ENCODE data around the gene SH3RF3. TPM values are rescaled to one million over a fixed set of nuclear protein-coding genes. Genes with fewer than 3 reads are reported as not detected.
A peak's percentile ranks its signal among the peaks of the same experiment; 100 is the strongest.

The SH3RF3 gene
- total and polyA plus RNA-seq, 5 donors = 5.7 to 8.8 (median 8.1) TPM

GRCh38 chr2:109299536-109299935 is 170.5 kb downstream of the SH3RF3 start:
- H3K4me3 ChIP-seq (ENCODE audit: low read length) = no peak overlapping the region
- H3K4me1 ChIP-seq (ENCODE audit: control insufficient read depth, insufficient read depth, low read length) = no peaks in the 10 kb centered on the region
- no peaks in the 10 kb centered on the region for H3K27me3 ChIP-seq (ENCODE audit: control insufficient read depth, insufficient read depth)
- ATAC-seq (peak in 1 of 2 donors; percentile 44), DNase-seq (no peak)
- intact Hi-C loops (cut with DNase I) = no loop called here
- H3K27ac ChIP-seq (ENCODE audit: low read length) = no peak overlapping the region
- H3K9me3 ChIP-seq (ENCODE audit: control insufficient read depth, low read length) = no peaks in the 10 kb centered on the region
- WGBS = 55% methylated on average over 5 of the region's 5 CpGs

GRCh38 chr2:109300582-109300981 is 171.6 kb downstream of the SH3RF3 start:
- H3K4me3 ChIP-seq (ENCODE audit: low read length) = no peak overlapping the region
- H3K27ac ChIP-seq (ENCODE audit: low read length) = no peak overlapping the region
- no peak for ATAC-seq
- DNase-seq = no peak
- intact Hi-C loops (cut with DNase I) = no loop called here
- WGBS = 77% methylated on average over 3 of the region's 3 CpGs
- H3K4me1 ChIP-seq (ENCODE audit: control insufficient read depth, insufficient read depth, low read length) = no peaks in the 10 kb centered on the region
- no peaks in the 10 kb centered on the region for H3K9me3 ChIP-seq (ENCODE audit: control insufficient read depth, low read length)
- H3K27me3 ChIP-seq (ENCODE audit: control insufficient read depth, insufficient read depth) = no peaks in the 10 kb centered on the region

- Histone ChIP-seq H3K27ac (ENCODE audit: low read length) (no peak overlapping the region), H3K27me3 (ENCODE audit: control insufficient read depth, insufficient read depth) (no peaks in the 10 kb centered on the region), H3K4me1 (ENCODE audit: control insufficient read depth, insufficient read depth, low read length) (no peaks in the 10 kb centered on the region), H3K9me3 (ENCODE audit: control insufficient read depth, low read length) (no peaks in the 10 kb centered on the region), H3K4me3 (ENCODE audit: low read length) (no peak overlapping the region)
- no peak for DNase-seq
- no peak for ATAC-seq
- intact Hi-C loops (cut with DNase I) = no loop called here
- WGBS = 98% methylated on average over 6 of the region's 6 CpGs
These were observed 172.7 kb downstream of the SH3RF3 start for GRCh38 chr2:109301746-109302145.

- Histone ChIP-seq H3K4me1 (ENCODE audit: control insufficient read depth, insufficient read depth, low read length) (no peaks in the 10 kb centered on the region), H3K27me3 (ENCODE audit: control insufficient read depth, insufficient read depth) (no peaks in the 10 kb centered on the region), H3K27ac (ENCODE audit: low read length) (no peak overlapping the region), H3K4me3 (ENCODE audit: low read length) (no peak overlapping the region), H3K9me3 (ENCODE audit: control insufficient read depth, low read length) (no peaks in the 10 kb centered on the region)
- no peak for DNase-seq
- intact Hi-C loops (cut with DNase I) = no loop called here
- 95% methylated on average over 6 of the region's 6 CpGs for WGBS
- ATAC-seq = no peak
These were observed 173.3 kb downstream of the SH3RF3 start for GRCh38 chr2:109302319-109302718.

GRCh38 chr2:109304242-109304641 is 175.2 kb downstream of the SH3RF3 start:
- Histone ChIP-seq H3K4me3 (ENCODE audit: low read length) (no peak overlapping the region), H3K27ac (ENCODE audit: low read length) (no peak overlapping the region), H3K27me3 (ENCODE audit: control insufficient read depth, insufficient read depth) (no peaks in the 10 kb centered on the region), H3K9me3 (ENCODE audit: control insufficient read depth, low read length) (no peaks in the 10 kb centered on the region), H3K4me1 (ENCODE audit: control insufficient read depth, insufficient read depth, low read length) (no peaks in the 10 kb centered on the region)
- ATAC-seq (no peak), DNase-seq (no peak)
- 64% methylated on average over 5 of the region's 5 CpGs for WGBS
- intact Hi-C loops (cut with DNase I) = no loop called here

GRCh38 chr2:109304731-109305470 is 175.9 kb downstream of the SH3RF3 start:
- Histone ChIP-seq H3K27ac (ENCODE audit: low read length) (no peak overlapping the region), H3K4me3 (ENCODE audit: low read length) (no peak overlapping the region), H3K4me1 (ENCODE audit: control insufficient read depth, insufficient read depth, low read length) (no peaks in the 10 kb centered on the region), H3K9me3 (ENCODE audit: control insufficient read depth, low read length) (no peaks in the 10 kb centered on the region), H3K27me3 (ENCODE audit: control insufficient read depth, insufficient read depth) (no peaks in the 10 kb centered on the region)
- WGBS = 77% methylated on average over 13 of the region's 13 CpGs
- ATAC-seq = no peak
- no peak for DNase-seq
- intact Hi-C loops (cut with DNase I) = no loop called here

GRCh38 chr2:109305490-109306167 is 176.6 kb downstream of the SH3RF3 start:
- ATAC-seq = peak in 1 of 2 donors; percentile 28
- intact Hi-C loops (cut with DNase I) = no loop called here
- Histone ChIP-seq H3K4me1 (ENCODE audit: control insufficient read depth, insufficient read depth, low read length) (no peaks in the 10 kb centered on the region), H3K4me3 (ENCODE audit: low read length) (no peak overlapping the region), H3K9me3 (ENCODE audit: control insufficient read depth, low read length) (no peaks in the 10 kb centered on the region), H3K27me3 (ENCODE audit: control insufficient read depth, insufficient read depth) (no peaks in the 10 kb centered on the region), H3K27ac (ENCODE audit: low read length) (no peak overlapping the region)
- WGBS = 81% methylated on average over 15 of the region's 15 CpGs
- no peak for DNase-seq

- WGBS = 67% methylated on average over 10 of the region's 10 CpGs
- H3K4me3 ChIP-seq (ENCODE audit: low read length) = no peak overlapping the region
- DNase-seq (no peak), ATAC-seq (peak in 1 of 2 donors; percentile 49)
- no peaks in the 10 kb centered on the region for H3K27me3 ChIP-seq (ENCODE audit: control insufficient read depth, insufficient read depth)
- no peaks in the 10 kb centered on the region for H3K4me1 ChIP-seq (ENCODE audit: control insufficient read depth, insufficient read depth, low read length)
- intact Hi-C loops (cut with DNase I) = no loop called here
- H3K27ac ChIP-seq (ENCODE audit: low read length) = no peak overlapping the region
- H3K9me3 ChIP-seq (ENCODE audit: control insufficient read depth, low read length) = no peaks in the 10 kb centered on the region
These were observed 177.2 kb downstream of the SH3RF3 start for GRCh38 chr2:109306190-109306589.

GRCh38 chr2:109311771-109312170 is 182.8 kb downstream of the SH3RF3 start:
- no peak for DNase-seq
- WGBS = 92% methylated on average over 5 of the region's 5 CpGs
- intact Hi-C loops (cut with DNase I) = no loop called here
- Histone ChIP-seq H3K4me1 (ENCODE audit: control insufficient read depth, insufficient read depth, low read length) (peaks cover 5% of the 10 kb centered on the region), H3K4me3 (ENCODE audit: low read length) (no peak overlapping the region), H3K27ac (ENCODE audit: low read length) (no peak overlapping the region), H3K27me3 (ENCODE audit: control insufficient read depth, insufficient read depth) (no peaks in the 10 kb centered on the region), H3K9me3 (ENCODE audit: control insufficient read depth, low read length) (no peaks in the 10 kb centered on the region)
- ATAC-seq = no peak

GRCh38 chr2:109312902-109313301 is 183.9 kb downstream of the SH3RF3 start:
- H3K4me3 ChIP-seq (ENCODE audit: low read length) = no peak overlapping the region
- H3K27ac ChIP-seq (ENCODE audit: low read length) = no peak overlapping the region
- DNase-seq (no peak), ATAC-seq (no peak)
- no peaks in the 10 kb centered on the region for H3K27me3 ChIP-seq (ENCODE audit: control insufficient read depth, insufficient read depth)
- peaks cover 14% of the 10 kb centered on the region for H3K4me1 ChIP-seq (ENCODE audit: control insufficient read depth, insufficient read depth, low read length)
- intact Hi-C loops (cut with DNase I) = no loop called here
- 77% methylated on average over 5 of the region's 5 CpGs for WGBS
- H3K9me3 ChIP-seq (ENCODE audit: control insufficient read depth, low read length) = no peaks in the 10 kb centered on the region

GRCh38 chr2:109313343-109313742 is 184.3 kb downstream of the SH3RF3 start:
- ATAC-seq (no peak), DNase-seq (peak in 1 of 3 donors; percentile 36)
- Histone ChIP-seq H3K27me3 (ENCODE audit: control insufficient read depth, insufficient read depth) (no peaks in the 10 kb centered on the region), H3K27ac (ENCODE audit: low read length) (no peak overlapping the region), H3K4me3 (ENCODE audit: low read length) (no peak overlapping the region), H3K9me3 (ENCODE audit: control insufficient read depth, low read length) (no peaks in the 10 kb centered on the region), H3K4me1 (ENCODE audit: control insufficient read depth, insufficient read depth, low read length) (peaks cover 14% of the 10 kb centered on the region)
- intact Hi-C loops (cut with DNase I) = no loop called here
- 98% methylated on average over 4 of the region's 4 CpGs for WGBS
